Mucosa of descending colon (tissue), 3 donors: ENCODE measurements around the gene DMXL2. TPM values are rescaled to one million over a fixed set of nuclear protein-coding genes. Genes with fewer than 3 reads are reported as not detected.

Experiments
- total RNA-seq, 3 donors: library from RNA; stranded (reverse); fragmentation: NEBNext Ultra II Directional in 2 of 3; extraction: Animal tissue kit (Norgen Biotek cat#: 25700) in 2 of 3; gene quantifications; one replicate each; pipeline versions ENCODE4 v1.2.1 to v1.2.4, GENCODE V29; 2021 to 2023
- donor health status: DM: no; HTN: no; CAD: no; lungs with moderate emphysema.
- donor health status: DM: no; HTN: no; CAD: no.
- donor health status: DM: no; HTN: yes; CAD: no.

Gene DMXL2
- total RNA-seq, 3 donors from 2014 or later, result 36.5 to 45.5 (median 43.0) TPM

Other genes with a start within 250 kb of the DMXL2 start
- 1 to 10 TPM in 1 of 3 donors, under 1 TPM in 2; 0.78 to 3.3 (median 0.89) TPM for gene SCG3, start 58.7 kb upstream of the DMXL2 start, total RNA-seq
- gene LYSMD2, start 114.9 kb upstream of the DMXL2 start, total RNA-seq, result 10 to 100 TPM in 1 of 3 donors, 1 to 10 TPM in 2; 3.8 to 12.8 (median 7.3) TPM
- 10 to 100 TPM in 1 of 3 donors, 1 to 10 TPM in 2; 3.7 to 30.3 (median 6.3) TPM for gene TMOD2, start 128.8 kb upstream of the DMXL2 start, total RNA-seq
- gene TMOD3, start 206.9 kb upstream of the DMXL2 start, total RNA-seq, result 10 to 100 TPM; 43.8 to 65.2 (median 63.7) TPM